Astrocyte (in vitro differentiated cells and primary cell): Measurements from ENCODE around the gene RMI2. TPM values are rescaled to one million over a fixed set of nuclear protein-coding genes. Genes with fewer than 3 reads are reported as not detected.
A peak's percentile ranks its signal among the peaks of the same experiment; 100 is the strongest.

Experiments used
- DNase-seq: peaks from one replicate; pipeline ENCODE4 v3.0.0-alpha.2; 2010; ENCODE audit warnings: low read depth
- FAIRE-seq: peaks from 2 replicates; lab custom pipeline; 2011; peaks lifted over from hg19 to GRCh38; lab: Jason Lieb, UNC
- H2AFZ ChIP-seq: 2 replicates; pipeline ENCODE4 v1.6.0; 2012; ENCODE audit warnings: low read depth, low read length, inconsistent platforms
- H3K27ac ChIP-seq: 2 replicates; pipeline ENCODE4 v1.5.1; 2011; ENCODE audit warnings: low read depth, low read length, inconsistent platforms
- H3K27me3 ChIP-seq: 2 replicates; pipeline ENCODE4 v1.6.0; 2011; ENCODE audit warnings: low read length, inconsistent platforms; ENCODE audit not compliant: insufficient read depth
- H3K36me3 ChIP-seq: 2 replicates; pipeline ENCODE4 v1.5.1; 2011; ENCODE audit warnings: low read length, inconsistent platforms; ENCODE audit not compliant: insufficient read depth
- H3K4me1 ChIP-seq: 2 replicates; pipeline ENCODE4 v1.5.1; 2011; ENCODE audit warnings: low read length, inconsistent platforms; ENCODE audit not compliant: insufficient read depth
- H3K4me2 ChIP-seq: 2 replicates; pipeline ENCODE4 v1.6.0; 2012; ENCODE audit warnings: low read length, inconsistent platforms
- H3K4me3 ChIP-seq: 2 replicates; pipeline ENCODE4 v1.5.1; 2011; ENCODE audit warnings: low read depth, mild to moderate bottlenecking, low read length, inconsistent platforms; ENCODE audit not compliant: insufficient read depth
- H3K79me2 ChIP-seq: 2 replicates; pipeline ENCODE4 v1.6.0; 2012; ENCODE audit warnings: mild to moderate bottlenecking, low read length, inconsistent platforms; ENCODE audit not compliant: insufficient read depth
- H3K9ac ChIP-seq: 2 replicates; pipeline ENCODE4 v1.6.0; 2012; ENCODE audit warnings: mild to moderate bottlenecking, low read length, inconsistent platforms
- H3K9me3 ChIP-seq: 2 replicates; pipeline ENCODE4 v1.5.1; 2012; ENCODE audit warnings: low read depth, mild to moderate bottlenecking, low read length, inconsistent platforms; ENCODE audit not compliant: insufficient read depth
- H4K20me1 ChIP-seq: 2 replicates; pipeline ENCODE4 v1.6.0; 2012; ENCODE audit warnings: low read length, inconsistent platforms; ENCODE audit not compliant: insufficient read depth
- H3K27ac Mint-ChIP-seq: one replicate; pipeline ENCODE4 v1.8.0; 2021; ENCODE audit warnings: mild to moderate bottlenecking, mixed read lengths; ENCODE audit not compliant: unreplicated experiment
- H3K27me3 Mint-ChIP-seq: one replicate; pipeline ENCODE4 v1.8.0; 2021; ENCODE audit warnings: low read depth, mixed read lengths; ENCODE audit not compliant: unreplicated experiment
- H3K36me3 Mint-ChIP-seq: one replicate; pipeline ENCODE4 v1.8.0; 2021; ENCODE audit warnings: low read depth, mixed read lengths; ENCODE audit not compliant: unreplicated experiment
- H3K4me1 Mint-ChIP-seq: one replicate; pipeline ENCODE4 v1.8.0; 2021; ENCODE audit warnings: low read depth, mixed read lengths; ENCODE audit not compliant: unreplicated experiment
- H3K4me3 Mint-ChIP-seq: one replicate; pipeline ENCODE4 v1.8.0; 2021; ENCODE audit warnings: mild to moderate bottlenecking, moderate library complexity, mixed read lengths; ENCODE audit not compliant: unreplicated experiment
- H3K9me3 Mint-ChIP-seq: one replicate; pipeline ENCODE4 v1.8.0; 2021; ENCODE audit warnings: mild to moderate bottlenecking, mixed read lengths; ENCODE audit not compliant: unreplicated experiment
- EZH2 ChIP-seq: IDR thresholded peaks from 2 replicates; pipeline ENCODE4 v1.6.1; 2012; ENCODE audit warnings: mild to moderate bottlenecking, low read length, inconsistent platforms; ENCODE audit not compliant: insufficient read depth
- total RNA-seq: library from RNA; stranded (reverse); gene quantifications from 2 replicates; pipeline ENCODE4 v1.2.1, GENCODE V29; 2021
- TF ChIP-seq, protein P1 (sequence below): IDR thresholded peaks from 2 replicates; pipeline ENCODE4 v1.5.1; 2011; ENCODE audit warnings: low read depth, mild to moderate bottlenecking, inconsistent platforms, low read length, moderate library complexity; ENCODE audit not compliant: insufficient read depth

RMI2 gene
- total RNA-seq, 1 donor from 2014 or later: 7.8 TPM

DNA sequence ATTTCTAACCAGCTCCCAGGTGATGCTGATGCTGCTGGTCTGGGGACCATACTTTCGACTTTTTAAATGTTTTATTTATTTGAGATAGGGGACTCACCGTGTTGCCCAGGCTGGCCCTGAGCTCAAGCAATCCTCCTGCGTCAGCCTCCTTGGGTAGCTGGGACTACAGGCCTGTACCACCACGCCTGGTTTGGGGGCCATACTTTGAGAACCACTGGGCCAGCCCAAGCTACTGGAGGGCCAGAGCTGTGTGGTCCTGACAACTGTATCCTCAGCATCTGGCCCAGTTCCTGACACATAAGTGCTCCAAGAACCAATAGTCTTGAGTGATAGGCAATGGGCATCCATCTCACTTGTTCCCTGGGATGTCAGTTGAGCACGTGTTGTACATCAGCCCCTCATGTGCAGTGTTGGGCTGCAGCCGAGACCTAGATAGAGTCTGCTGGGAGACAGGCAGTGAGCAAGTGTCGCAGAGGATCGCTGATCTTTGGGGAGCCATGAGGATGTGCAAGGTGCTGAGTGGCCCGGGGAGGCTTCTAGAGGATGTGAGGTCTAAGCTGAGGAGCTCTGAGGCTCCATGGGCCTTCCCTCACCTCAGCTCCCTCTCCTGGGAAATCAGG, 1.6 kb downstream of the RMI2 start:
- H3K27ac Mint-ChIP-seq: no peak overlapping the region
- no peak overlapping the region for H2AFZ ChIP-seq
- no peak overlapping the region for H3K9ac ChIP-seq
- no peaks in the 10 kb centered on the region for H3K27me3 ChIP-seq
- H3K4me1 ChIP-seq: peaks cover 16% of the 10 kb centered on the region
- H3K79me2 ChIP-seq: peaks cover 6% of the 10 kb centered on the region
- H3K4me3 ChIP-seq: no peak overlapping the region
- peak overlapping the region; percentile 97 for H3K4me2 ChIP-seq
- DNase-seq (no peak), FAIRE-seq (no peak)
- no peak overlapping the region for H3K27ac ChIP-seq
- peaks cover 4% of the 10 kb centered on the region for H3K27me3 Mint-ChIP-seq
- H4K20me1 ChIP-seq: no peaks in the 10 kb centered on the region
- H3K9me3 ChIP-seq: no peaks in the 10 kb centered on the region
- H3K36me3 Mint-ChIP-seq: peaks cover 3% of the 10 kb centered on the region
- peak overlapping the region; percentile 75 for H3K4me3 Mint-ChIP-seq
- H3K36me3 ChIP-seq: no peaks in the 10 kb centered on the region
- TF ChIP-seq, protein P1, sequence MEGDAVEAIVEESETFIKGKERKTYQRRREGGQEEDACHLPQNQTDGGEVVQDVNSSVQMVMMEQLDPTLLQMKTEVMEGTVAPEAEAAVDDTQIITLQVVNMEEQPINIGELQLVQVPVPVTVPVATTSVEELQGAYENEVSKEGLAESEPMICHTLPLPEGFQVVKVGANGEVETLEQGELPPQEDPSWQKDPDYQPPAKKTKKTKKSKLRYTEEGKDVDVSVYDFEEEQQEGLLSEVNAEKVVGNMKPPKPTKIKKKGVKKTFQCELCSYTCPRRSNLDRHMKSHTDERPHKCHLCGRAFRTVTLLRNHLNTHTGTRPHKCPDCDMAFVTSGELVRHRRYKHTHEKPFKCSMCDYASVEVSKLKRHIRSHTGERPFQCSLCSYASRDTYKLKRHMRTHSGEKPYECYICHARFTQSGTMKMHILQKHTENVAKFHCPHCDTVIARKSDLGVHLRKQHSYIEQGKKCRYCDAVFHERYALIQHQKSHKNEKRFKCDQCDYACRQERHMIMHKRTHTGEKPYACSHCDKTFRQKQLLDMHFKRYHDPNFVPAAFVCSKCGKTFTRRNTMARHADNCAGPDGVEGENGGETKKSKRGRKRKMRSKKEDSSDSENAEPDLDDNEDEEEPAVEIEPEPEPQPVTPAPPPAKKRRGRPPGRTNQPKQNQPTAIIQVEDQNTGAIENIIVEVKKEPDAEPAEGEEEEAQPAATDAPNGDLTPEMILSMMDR: no peak
- TF ChIP-seq EZH2: no peak
- H3K9me3 Mint-ChIP-seq: no peaks in the 10 kb centered on the region
- H3K4me1 Mint-ChIP-seq: peaks cover 10% of the 10 kb centered on the region

DNA sequence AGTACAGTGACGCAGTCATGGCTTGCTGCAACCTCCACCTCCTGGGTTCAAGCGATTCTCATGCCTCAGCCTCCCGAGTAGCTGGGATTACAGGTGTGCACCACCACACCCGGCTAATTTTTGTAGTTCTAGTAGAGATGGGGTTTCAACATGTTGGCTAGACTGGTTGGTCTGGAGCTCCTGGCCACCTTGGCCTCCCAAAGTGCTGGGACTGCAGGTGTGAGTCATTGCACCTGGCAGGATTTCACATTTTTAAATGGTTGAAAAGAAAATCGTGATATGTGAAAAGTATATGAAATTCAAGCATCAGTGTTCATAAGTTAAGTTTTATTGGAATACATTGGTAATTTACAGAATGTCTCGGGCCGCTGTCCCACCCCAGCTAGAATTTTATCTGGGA, 2.6 kb downstream of the RMI2 start:
- no peak overlapping the region for H3K27ac Mint-ChIP-seq
- Histone ChIP-seq H2AFZ (no peak overlapping the region), H3K79me2 (peaks cover 6% of the 10 kb centered on the region), H3K27me3 (no peaks in the 10 kb centered on the region), H4K20me1 (no peaks in the 10 kb centered on the region), H3K9me3 (no peaks in the 10 kb centered on the region), H3K4me3 (no peak overlapping the region), H3K4me1 (peaks cover 16% of the 10 kb centered on the region), H3K4me2 (no peak overlapping the region), H3K36me3 (no peaks in the 10 kb centered on the region), H3K27ac (no peak overlapping the region), H3K9ac (no peak overlapping the region)
- FAIRE-seq (no peak), DNase-seq (no peak)
- no peak for TF ChIP-seq EZH2
- TF ChIP-seq, protein P1: no peak
- H3K27me3 Mint-ChIP-seq: peaks cover 4% of the 10 kb centered on the region
- peaks cover 6% of the 10 kb centered on the region for H3K4me1 Mint-ChIP-seq
- H3K36me3 Mint-ChIP-seq: peaks cover 3% of the 10 kb centered on the region
- no peak overlapping the region for H3K4me3 Mint-ChIP-seq
- no peaks in the 10 kb centered on the region for H3K9me3 Mint-ChIP-seq
